ENCODE results near the gene ANKRD11.
"Not testable (repeated sequence)": the region's sequence is repeated elsewhere in the genome, so short reads cannot be mapped to it uniquely, and the experiment has no call there.

The ANKRD11 gene

GRCh38 chr16:89316701-89317100 is 173.7 kb downstream of the ANKRD11 start:
- DNase-seq (ENCODE audit: low spot score): no peak

GRCh38 chr16:89315791-89316581 is 174.4 kb downstream of the ANKRD11 start:
- DNase-seq (ENCODE audit: low spot score): no peak

- DNase-seq (ENCODE audit: low spot score): no peak
These were observed 175.1 kb downstream of the ANKRD11 start for GRCh38 chr16:89315271-89315670.

GRCh38 chr16:89314854-89315253 is 175.5 kb downstream of the ANKRD11 start:
- no peak for DNase-seq (ENCODE audit: low spot score)

- no peak for DNase-seq (ENCODE audit: low spot score)
These were observed 176.0 kb downstream of the ANKRD11 start for GRCh38 chr16:89314357-89314756.

- DNase-seq (ENCODE audit: low spot score): no peak
These were observed 176.8 kb downstream of the ANKRD11 start for GRCh38 chr16:89313583-89313982.

- no peak for DNase-seq (ENCODE audit: low spot score)
These were observed 177.6 kb downstream of the ANKRD11 start for GRCh38 chr16:89312598-89313299.

- DNase-seq (ENCODE audit: low spot score): no peak
These were observed 178.2 kb downstream of the ANKRD11 start for GRCh38 chr16:89312194-89312593.

GRCh38 chr16:89311636-89312035 is 178.7 kb downstream of the ANKRD11 start:
- DNase-seq (ENCODE audit: low spot score): no peak

GRCh38 chr16:89309438-89310122 is 180.8 kb downstream of the ANKRD11 start:
- DNase-seq (ENCODE audit: low spot score): no peak

GRCh38 chr16:89308391-89309333 is 181.7 kb downstream of the ANKRD11 start:
- DNase-seq (ENCODE audit: low spot score): no peak

GRCh38 chr16:89307421-89307805 is 182.9 kb downstream of the ANKRD11 start:
- no peak for DNase-seq (ENCODE audit: low spot score)

GRCh38 chr16:89306457-89307420 is 183.6 kb downstream of the ANKRD11 start:
- DNase-seq (ENCODE audit: low spot score): not testable (repeated sequence)

GRCh38 chr16:89304941-89305705 is 185.2 kb downstream of the ANKRD11 start:
- no peak for DNase-seq (ENCODE audit: low spot score)

GRCh38 chr16:89304181-89304851 is 186.0 kb downstream of the ANKRD11 start:
- DNase-seq (ENCODE audit: low spot score): no peak

- DNase-seq (ENCODE audit: low spot score): no peak
These were observed 186.7 kb downstream of the ANKRD11 start for GRCh38 chr16:89303617-89304016.

- DNase-seq (ENCODE audit: low spot score): no peak
These were observed 189.4 kb downstream of the ANKRD11 start for GRCh38 chr16:89300976-89301360.

GRCh38 chr16:89300311-89300975 is 189.9 kb downstream of the ANKRD11 start:
- DNase-seq (ENCODE audit: low spot score): no peak
